Lower leg skin (tissue), 3 donors: ENCODE measurements around the gene NTRK2.

Experiments
- POLR2A ChIP-seq, 2 donors: fragments of 450-650 bp; IDR thresholded peaks; one replicate each; pipeline ENCODE4 v1.6.1; 2016 to 2017; ENCODE audit warnings: antibody characterized with exemption in 2 of 2, mild to moderate bottlenecking in 1 of 2, moderate library complexity in 1 of 2
- TF ChIP-seq, protein P1 (sequence below), 3 donors: fragments of 450-650 bp; IDR thresholded peaks; one replicate each; pipeline ENCODE4 v1.5.1; 2016; ENCODE audit warnings: antibody characterized with exemption in 3 of 3, mild to moderate bottlenecking in 3 of 3, moderate library complexity in 2 of 3

DNA sequence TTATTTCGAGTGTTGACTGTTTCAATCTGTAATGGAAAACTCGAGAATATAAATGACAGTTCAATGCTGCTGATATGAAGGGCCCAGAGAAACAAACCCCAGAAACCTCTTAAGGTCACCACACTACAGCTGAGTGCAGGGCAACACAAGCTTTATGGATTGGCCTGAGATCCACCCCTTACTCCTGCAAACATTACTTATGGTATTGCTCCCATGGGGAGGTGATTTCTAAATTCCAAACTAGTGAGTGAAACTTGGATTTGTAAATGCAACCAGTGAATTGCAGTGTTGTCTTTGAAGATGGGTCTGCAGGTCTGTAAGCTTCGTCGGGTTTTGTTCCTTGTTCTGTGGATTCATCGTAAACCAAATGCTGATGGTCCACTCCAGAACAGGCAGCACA, 85.4 kb downstream of the NTRK2 start:
- TF ChIP-seq, protein P1, sequence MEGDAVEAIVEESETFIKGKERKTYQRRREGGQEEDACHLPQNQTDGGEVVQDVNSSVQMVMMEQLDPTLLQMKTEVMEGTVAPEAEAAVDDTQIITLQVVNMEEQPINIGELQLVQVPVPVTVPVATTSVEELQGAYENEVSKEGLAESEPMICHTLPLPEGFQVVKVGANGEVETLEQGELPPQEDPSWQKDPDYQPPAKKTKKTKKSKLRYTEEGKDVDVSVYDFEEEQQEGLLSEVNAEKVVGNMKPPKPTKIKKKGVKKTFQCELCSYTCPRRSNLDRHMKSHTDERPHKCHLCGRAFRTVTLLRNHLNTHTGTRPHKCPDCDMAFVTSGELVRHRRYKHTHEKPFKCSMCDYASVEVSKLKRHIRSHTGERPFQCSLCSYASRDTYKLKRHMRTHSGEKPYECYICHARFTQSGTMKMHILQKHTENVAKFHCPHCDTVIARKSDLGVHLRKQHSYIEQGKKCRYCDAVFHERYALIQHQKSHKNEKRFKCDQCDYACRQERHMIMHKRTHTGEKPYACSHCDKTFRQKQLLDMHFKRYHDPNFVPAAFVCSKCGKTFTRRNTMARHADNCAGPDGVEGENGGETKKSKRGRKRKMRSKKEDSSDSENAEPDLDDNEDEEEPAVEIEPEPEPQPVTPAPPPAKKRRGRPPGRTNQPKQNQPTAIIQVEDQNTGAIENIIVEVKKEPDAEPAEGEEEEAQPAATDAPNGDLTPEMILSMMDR (IDR thresholded peaks at IDR 0.05): no peak
- TF ChIP-seq POLR2A (IDR thresholded peaks at IDR 0.05): no peak
